ENCODE measurements around the gene ZBTB16. TPM values are rescaled to one million over a fixed set of nuclear protein-coding genes. Genes with fewer than 3 reads are reported as not detected.
A peak's percentile ranks its signal among the peaks of the same experiment; 100 is the strongest.

Gene ZBTB16
- total RNA-seq, 1 donor from 2014 or later, result 21.9 TPM

- Mint-ChIP-seq H3K36me3 (ENCODE audit: low read depth) (peaks cover 18% of the 10 kb centered on the region), H3K27me3 (ENCODE audit: low read depth) (peaks cover 31% of the 10 kb centered on the region), H3K4me3 (ENCODE audit: unreplicated experiment) (no peak overlapping the region), H3K4me1 (ENCODE audit: low read depth) (peaks cover 40% of the 10 kb centered on the region), H3K27ac (ENCODE audit: unreplicated experiment) (no peak overlapping the region), H3K9me3 (ENCODE audit: low read depth) (no peaks in the 10 kb centered on the region)
- no peak for TF ChIP-seq CTCF (IDR thresholded peaks at IDR 0.05)
- no peak for DNase-seq (ENCODE audit: low spot score)
Observed at GRCh38 chr11:114110123-114110522, 50.6 kb downstream of the ZBTB16 start.

GRCh38 chr11:114110952-114111947 lies 51.7 kb downstream of the ZBTB16 start:
- DNase-seq (ENCODE audit: low spot score), result no peak
- Mint-ChIP-seq H3K9me3 (ENCODE audit: low read depth) (no peaks in the 10 kb centered on the region), H3K27ac (ENCODE audit: unreplicated experiment) (peak overlapping the region; percentile 80), H3K36me3 (ENCODE audit: low read depth) (peaks cover 13% of the 10 kb centered on the region), H3K4me1 (ENCODE audit: low read depth) (peaks cover 40% of the 10 kb centered on the region), H3K27me3 (ENCODE audit: low read depth) (peaks cover 37% of the 10 kb centered on the region), H3K4me3 (ENCODE audit: unreplicated experiment) (peak overlapping the region; percentile 48)
- TF ChIP-seq CTCF (IDR thresholded peaks at IDR 0.05), result peak; percentile 36

GRCh38 chr11:114115451-114115928 lies 56.0 kb downstream of the ZBTB16 start:
- DNase-seq (ENCODE audit: low spot score), result no peak
- Mint-ChIP-seq H3K9me3 (ENCODE audit: low read depth) (no peaks in the 10 kb centered on the region), H3K4me1 (ENCODE audit: low read depth) (peaks cover 25% of the 10 kb centered on the region), H3K27me3 (ENCODE audit: low read depth) (peaks cover 36% of the 10 kb centered on the region), H3K27ac (ENCODE audit: unreplicated experiment) (no peak overlapping the region), H3K36me3 (ENCODE audit: low read depth) (peaks cover 18% of the 10 kb centered on the region), H3K4me3 (ENCODE audit: unreplicated experiment) (no peak overlapping the region)
- TF ChIP-seq CTCF (IDR thresholded peaks at IDR 0.05), result no peak

- peaks cover 18% of the 10 kb centered on the region for H3K36me3 Mint-ChIP-seq (ENCODE audit: low read depth)
Observed at GRCh38 chr11:114116357-114116756, 56.8 kb downstream of the ZBTB16 start.

More at GRCh38 chr11:114116357-114116756, 56.8 kb downstream of the ZBTB16 start:
- DNase-seq (ENCODE audit: low spot score), result no peak
- no peak for TF ChIP-seq CTCF (IDR thresholded peaks at IDR 0.05)
- Mint-ChIP-seq H3K4me3 (ENCODE audit: unreplicated experiment) (no peak overlapping the region), H3K27me3 (ENCODE audit: low read depth) (peaks cover 38% of the 10 kb centered on the region), H3K9me3 (ENCODE audit: low read depth) (no peaks in the 10 kb centered on the region), H3K27ac (ENCODE audit: unreplicated experiment) (no peak overlapping the region), H3K4me1 (ENCODE audit: low read depth) (peaks cover 17% of the 10 kb centered on the region)
